Right renal pelvis (tissue), 4 donors: ENCODE measurements around the gene TTN. TPM values are rescaled to one million over a fixed set of nuclear protein-coding genes. Genes with fewer than 3 reads are reported as not detected.

Experiments
- DNase-seq, 4 donors: peaks; one replicate each; pipeline ENCODE4 v3.0.0-alpha.2; 2013; ENCODE audit warnings: low read depth in 4 of 4, low spot score in 3 of 4, missing footprints in 1 of 4
- polyA plus RNA-seq, 4 donors: library from polyadenylated mRNA; unstranded; fragments of 120-200 nt; gene quantifications; one replicate each; pipeline ENCODE4 v1.2.1, GENCODE V29; 2013; ENCODE audit not compliant: insufficient read length in 4 of 4

Gene TTN
- polyA plus RNA-seq, 4 donors, result 0.80 to 1.1 (median 0.93) TPM

GRCh38 chr2:178819147-178819875 is 12.1 kb upstream of the TTN start:
- DNase-seq, result no peak

- no peak for DNase-seq
Measured at GRCh38 chr2:178811901-178812300, 4.7 kb upstream of the TTN start.

DNA sequence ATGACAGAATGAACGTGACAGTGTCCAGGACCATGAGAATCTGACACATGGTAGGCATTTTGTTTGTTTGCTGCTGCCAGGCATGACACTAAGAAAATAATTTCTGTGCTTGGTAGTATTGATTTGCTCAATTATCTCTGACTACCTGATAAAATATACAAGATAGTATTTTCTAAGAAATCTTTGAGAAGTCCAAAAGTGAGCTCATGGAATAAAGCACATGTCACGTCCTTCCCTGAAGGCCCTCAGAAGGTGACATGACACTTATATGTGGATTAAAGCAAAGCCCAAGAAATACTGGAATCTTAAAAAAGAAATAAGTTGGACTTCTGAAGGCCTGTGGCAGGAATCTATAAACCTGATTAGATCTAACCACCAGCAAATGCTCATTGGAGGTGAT is 3.8 kb upstream of the TTN start:
- no peak for DNase-seq

- DNase-seq, result no peak
Measured at GRCh38 chr2:178810422-178810821, 3.2 kb upstream of the TTN start.

GRCh38 chr2:178806543-178806942 is 680 bp downstream of the TTN start:
- DNase-seq, result no peak

GRCh38 chr2:178805457-178805856 is 1.8 kb downstream of the TTN start:
- no peak for DNase-seq

DNA sequence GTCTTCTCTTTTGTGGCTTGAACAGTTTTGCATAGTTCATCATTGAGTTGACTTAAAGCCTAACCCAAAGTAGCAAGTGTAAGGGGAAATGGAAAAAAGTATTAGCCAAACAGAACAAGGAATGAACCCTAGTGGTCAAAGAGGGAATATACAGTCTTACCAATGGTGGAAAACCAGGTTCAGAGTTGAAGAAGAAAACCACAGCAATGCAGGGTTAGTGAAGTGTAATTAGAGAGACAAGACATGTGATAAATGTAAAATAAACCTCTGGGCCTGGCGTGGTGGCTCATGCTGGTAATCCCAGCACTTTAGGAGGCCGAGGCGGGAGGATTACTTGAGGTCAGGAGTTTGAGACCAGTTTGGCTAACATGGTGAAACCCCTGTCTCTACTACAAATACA is 2.4 kb downstream of the TTN start:
- DNase-seq, result no peak

- no peak for DNase-seq
Measured at GRCh38 chr2:178800510-178800909, 6.7 kb downstream of the TTN start.

- DNase-seq, result no peak
Measured at GRCh38 chr2:178799305-178799704, 7.9 kb downstream of the TTN start.

- peak; percentile 13 to 18 (median 14) for DNase-seq
Measured at GRCh38 chr2:178796079-178796677, 11.0 kb downstream of the TTN start.

GRCh38 chr2:178787934-178788333 is 19.3 kb downstream of the TTN start:
- no peak for DNase-seq

- DNase-seq, result no peak
Measured at GRCh38 chr2:178787155-178787554, 20.1 kb downstream of the TTN start.

GRCh38 chr2:178783889-178784288 is 23.3 kb downstream of the TTN start:
- no peak for DNase-seq

DNA sequence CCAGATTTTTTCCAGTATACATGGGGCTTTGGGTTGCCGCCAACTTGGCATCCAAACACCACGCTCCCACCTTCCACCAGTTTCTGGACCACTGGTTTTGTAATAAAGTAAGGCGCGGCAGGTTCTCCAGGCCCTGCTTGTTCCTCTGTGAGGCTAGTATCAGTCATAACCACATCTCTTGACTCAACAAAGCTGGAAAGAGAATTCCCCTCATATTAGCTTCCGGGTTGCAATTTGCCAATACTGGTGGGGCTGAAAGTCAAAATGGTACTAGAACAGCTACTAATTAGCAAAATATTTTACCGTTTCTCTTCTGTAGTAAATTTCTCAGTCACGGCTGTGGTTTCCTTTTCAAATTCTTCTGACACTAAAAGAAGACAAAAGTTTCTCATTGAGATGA is 25.0 kb downstream of the TTN start:
- DNase-seq, result no peak

DNA sequence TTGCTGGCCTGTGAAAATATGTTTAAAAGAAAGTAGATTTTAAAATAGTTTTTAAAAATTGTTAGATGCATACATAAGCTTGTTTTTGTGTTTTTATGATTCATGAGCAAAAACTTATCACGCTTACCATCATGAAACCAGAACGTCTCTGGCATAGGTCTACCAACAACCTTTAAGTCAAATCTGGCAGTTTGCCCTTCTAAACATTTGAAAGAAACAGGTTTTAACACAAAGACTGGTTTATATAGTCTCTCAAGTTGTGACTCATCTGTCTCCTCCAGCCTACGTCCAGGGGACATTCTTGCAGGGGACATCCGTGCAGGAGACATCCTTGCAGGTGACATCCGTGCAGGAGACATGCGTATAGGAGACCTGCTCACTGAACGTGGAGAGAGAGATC is 29.6 kb downstream of the TTN start:
- DNase-seq, result no peak

GRCh38 chr2:178776751-178777150 is 30.5 kb downstream of the TTN start:
- no peak for DNase-seq

- DNase-seq, result no peak
Measured at GRCh38 chr2:178775975-178776374, 31.2 kb downstream of the TTN start.

- DNase-seq, result no peak
Measured at GRCh38 chr2:178770518-178770917, 36.7 kb downstream of the TTN start.

DNA sequence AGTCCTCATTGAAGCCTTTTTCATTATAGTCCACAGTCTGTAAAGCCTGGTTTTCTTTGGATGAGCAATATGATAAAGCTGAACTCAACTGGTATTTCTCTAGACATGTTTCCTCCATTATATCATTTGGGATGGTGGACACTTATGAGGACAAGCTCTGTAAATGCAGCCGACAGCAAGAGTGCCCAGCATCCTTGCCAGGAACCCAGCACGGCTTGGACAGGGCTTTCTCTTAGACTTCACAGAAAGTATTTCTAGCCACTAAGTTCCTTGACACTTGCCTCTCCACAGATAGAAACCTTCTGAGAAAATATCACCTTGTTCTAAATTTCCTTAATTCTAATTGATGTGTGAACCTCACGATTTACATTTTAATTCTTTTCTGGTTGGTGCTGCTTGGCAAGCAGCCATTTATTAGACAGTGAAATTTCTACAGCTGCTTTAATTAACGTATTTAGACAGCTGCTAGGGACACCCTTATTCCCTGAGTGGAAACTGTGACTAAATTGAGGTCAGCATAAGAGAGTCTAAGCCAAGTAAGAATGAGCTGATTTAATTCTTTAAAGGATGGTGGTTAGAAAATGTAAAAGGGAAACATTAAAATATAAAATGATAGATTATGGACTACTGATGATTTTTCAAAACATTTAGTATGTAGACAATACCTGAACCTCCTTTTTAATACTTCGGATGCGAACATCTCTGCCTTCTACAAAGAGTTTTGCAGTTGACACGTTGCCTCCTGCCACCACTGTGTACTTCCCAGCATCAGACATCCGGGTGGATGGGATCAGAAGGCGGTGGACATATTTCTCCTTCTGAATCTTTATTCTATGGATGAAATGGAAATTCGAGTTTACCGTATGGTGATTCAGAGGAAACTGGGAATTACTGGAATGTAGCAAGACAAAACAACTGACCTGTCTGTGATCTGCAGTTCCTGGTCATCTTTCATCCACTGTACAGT is 39.8 kb downstream of the TTN start:
- no peak for DNase-seq

- DNase-seq, result no peak
Measured at GRCh38 chr2:178764097-178764496, 43.1 kb downstream of the TTN start.

- peak; percentile 10 to 43 (median 16) for DNase-seq
Measured at GRCh38 chr2:178761759-178762371, 45.4 kb downstream of the TTN start.
